Suprapubic skin (tissue), 3 donors: ENCODE measurements around the gene RAPGEF4.

Experiments
- EP300 ChIP-seq: sonication (generic); formaldehyde crosslinking; IDR thresholded peaks from one replicate; pipeline ENCODE4 v1.6.1; 2017; ENCODE audit warnings: antibody characterized with exemption
- POLR2A ChIP-seq, 2 donors: fragments of 450-650 bp; IDR thresholded peaks; one replicate each; pipeline ENCODE4 v1.6.1; 2017; ENCODE audit warnings: antibody characterized with exemption in 2 of 2, mild to moderate bottlenecking in 2 of 2, moderate library complexity in 2 of 2
- TF ChIP-seq, protein P1 (sequence below), 2 donors: fragments of 200-600 bp in 1 of 2; fragments of 450-650 bp in 1 of 2; sonication (generic) in 1 of 2; IDR thresholded peaks; one replicate each; pipeline ENCODE4 v1.5.1; 2016 to 2019; ENCODE audit warnings: antibody characterized with exemption in 2 of 2, mild to moderate bottlenecking in 1 of 2, moderate library complexity in 1 of 2

DNA sequence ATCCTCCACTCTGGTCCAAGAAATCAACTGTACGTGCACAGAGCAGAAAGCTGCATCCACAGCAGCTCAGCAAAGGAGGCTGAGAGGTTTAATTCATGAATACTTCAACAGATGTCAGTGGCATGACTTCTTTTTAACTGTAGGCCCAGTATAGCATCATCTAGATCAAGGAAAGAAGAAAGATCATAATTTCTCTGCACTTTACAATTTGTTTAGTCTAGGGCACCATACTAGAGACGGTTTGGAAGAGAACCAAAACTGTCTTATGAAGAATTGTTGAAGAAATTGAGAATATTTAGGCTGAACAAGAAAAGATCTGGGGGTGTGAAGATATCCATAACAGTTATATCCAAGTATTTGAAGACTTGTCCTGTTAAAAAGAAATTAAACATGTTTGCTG lies 309.5 kb downstream of the RAPGEF4 start:
- no peak for TF ChIP-seq POLR2A (IDR thresholded peaks at IDR 0.05)
- TF ChIP-seq, protein P1, sequence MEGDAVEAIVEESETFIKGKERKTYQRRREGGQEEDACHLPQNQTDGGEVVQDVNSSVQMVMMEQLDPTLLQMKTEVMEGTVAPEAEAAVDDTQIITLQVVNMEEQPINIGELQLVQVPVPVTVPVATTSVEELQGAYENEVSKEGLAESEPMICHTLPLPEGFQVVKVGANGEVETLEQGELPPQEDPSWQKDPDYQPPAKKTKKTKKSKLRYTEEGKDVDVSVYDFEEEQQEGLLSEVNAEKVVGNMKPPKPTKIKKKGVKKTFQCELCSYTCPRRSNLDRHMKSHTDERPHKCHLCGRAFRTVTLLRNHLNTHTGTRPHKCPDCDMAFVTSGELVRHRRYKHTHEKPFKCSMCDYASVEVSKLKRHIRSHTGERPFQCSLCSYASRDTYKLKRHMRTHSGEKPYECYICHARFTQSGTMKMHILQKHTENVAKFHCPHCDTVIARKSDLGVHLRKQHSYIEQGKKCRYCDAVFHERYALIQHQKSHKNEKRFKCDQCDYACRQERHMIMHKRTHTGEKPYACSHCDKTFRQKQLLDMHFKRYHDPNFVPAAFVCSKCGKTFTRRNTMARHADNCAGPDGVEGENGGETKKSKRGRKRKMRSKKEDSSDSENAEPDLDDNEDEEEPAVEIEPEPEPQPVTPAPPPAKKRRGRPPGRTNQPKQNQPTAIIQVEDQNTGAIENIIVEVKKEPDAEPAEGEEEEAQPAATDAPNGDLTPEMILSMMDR (IDR thresholded peaks at IDR 0.05): no peak
- no peak for TF ChIP-seq EP300
